ENCODE results near the gene SENP7. TPM values are rescaled to one million over a fixed set of nuclear protein-coding genes. Genes with fewer than 3 reads are reported as not detected.
A peak's percentile ranks its signal among the peaks of the same experiment; 100 is the strongest.
"Not testable (repeated sequence)": the region's sequence is repeated elsewhere in the genome, so short reads cannot be mapped to it uniquely, and the experiment has no call there.

SENP7 gene
- 8.1 and 13.9 TPM in 2 replicates for total RNA-seq

- DNase-seq (ENCODE audit: low read depth in 2 of 2) = peak; percentile 70 to 76
Observed at GRCh38 chr3:101512646-101513418, at the start of gene SENP7. Gene SENP7 (minus strand): TSS chr3:101513212. CDS start chr3:101513130, 82 bp downstream.

GRCh38 chr3:101561630-101562328 is 48.8 kb upstream of the SENP7 start, which contains the start of gene TRMT10C:
Gene TRMT10C (plus strand): TSS chr3:101561868. CDS start chr3:101564782, 2,914 bp downstream.
- DNase-seq (ENCODE audit: low read depth in 2 of 2) = peak; percentile 81 to 94

GRCh38 chr3:101556064-101556463 is 43.1 kb upstream of the SENP7 start:
- DNase-seq (ENCODE audit: low read depth in 2 of 2) = no peak

GRCh38 chr3:101553381-101553780 is 40.4 kb upstream of the SENP7 start:
- DNase-seq (ENCODE audit: low read depth in 2 of 2) = not testable (repeated sequence)

GRCh38 chr3:101551359-101552081 is 38.5 kb upstream of the SENP7 start:
- not testable (repeated sequence) for DNase-seq (ENCODE audit: low read depth in 2 of 2)

GRCh38 chr3:101549473-101549872 is 36.5 kb upstream of the SENP7 start:
- no peak for DNase-seq (ENCODE audit: low read depth in 2 of 2)

- no peak for DNase-seq (ENCODE audit: low read depth in 2 of 2)
Observed at GRCh38 chr3:101548527-101549105, 35.6 kb upstream of the SENP7 start.

GRCh38 chr3:101544161-101544850 is 31.3 kb upstream of the SENP7 start:
- DNase-seq (ENCODE audit: low read depth in 2 of 2) = peak in 1 of 2 donors; percentile 5

GRCh38 chr3:101542957-101543356 is 29.9 kb upstream of the SENP7 start:
- no peak for DNase-seq (ENCODE audit: low read depth in 2 of 2)

- not testable (repeated sequence) for DNase-seq (ENCODE audit: low read depth in 2 of 2)
Observed at GRCh38 chr3:101536955-101537354, 23.9 kb upstream of the SENP7 start.

- DNase-seq (ENCODE audit: low read depth in 2 of 2) = no peak
Observed at GRCh38 chr3:101536266-101536665, 23.3 kb upstream of the SENP7 start.

GRCh38 chr3:101535221-101535620 is 22.2 kb upstream of the SENP7 start:
- DNase-seq (ENCODE audit: low read depth in 2 of 2) = no peak

GRCh38 chr3:101533603-101533968 is 20.6 kb upstream of the SENP7 start:
- no peak for DNase-seq (ENCODE audit: low read depth in 2 of 2)

GRCh38 chr3:101532783-101533602 is 20.0 kb upstream of the SENP7 start:
- no peak for DNase-seq (ENCODE audit: low read depth in 2 of 2)

- peak in 1 of 2 donors; percentile 24 for DNase-seq (ENCODE audit: low read depth in 2 of 2)
Observed at GRCh38 chr3:101531473-101532086, 18.6 kb upstream of the SENP7 start.

- DNase-seq (ENCODE audit: low read depth in 2 of 2) = no peak
Observed at GRCh38 chr3:101530686-101531047, 17.7 kb upstream of the SENP7 start.

- no peak for DNase-seq (ENCODE audit: low read depth in 2 of 2)
Observed at GRCh38 chr3:101529816-101530685, 17.0 kb upstream of the SENP7 start.

- no peak for DNase-seq (ENCODE audit: low read depth in 2 of 2)
Observed at GRCh38 chr3:101527906-101528305, 14.9 kb upstream of the SENP7 start.

GRCh38 chr3:101527441-101527840 is 14.4 kb upstream of the SENP7 start:
- no peak for DNase-seq (ENCODE audit: low read depth in 2 of 2)
